Measurements from ENCODE around the gene MYO7B.

- TF ChIP-seq ZNF70 (CRISPR knock-in tag; IDR thresholded peaks at IDR 0.05) (no peak), ZC3H10 (CRISPR knock-in tag; IDR thresholded peaks at IDR 0.05) (no peak), ZNF8 (CRISPR knock-in tag; IDR thresholded peaks at IDR 0.05) (no peak), CREB5 (CRISPR knock-in tag; IDR thresholded peaks at IDR 0.05; ENCODE audit: low read depth) (no peak)
- TF ChIP-seq, protein P1, sequence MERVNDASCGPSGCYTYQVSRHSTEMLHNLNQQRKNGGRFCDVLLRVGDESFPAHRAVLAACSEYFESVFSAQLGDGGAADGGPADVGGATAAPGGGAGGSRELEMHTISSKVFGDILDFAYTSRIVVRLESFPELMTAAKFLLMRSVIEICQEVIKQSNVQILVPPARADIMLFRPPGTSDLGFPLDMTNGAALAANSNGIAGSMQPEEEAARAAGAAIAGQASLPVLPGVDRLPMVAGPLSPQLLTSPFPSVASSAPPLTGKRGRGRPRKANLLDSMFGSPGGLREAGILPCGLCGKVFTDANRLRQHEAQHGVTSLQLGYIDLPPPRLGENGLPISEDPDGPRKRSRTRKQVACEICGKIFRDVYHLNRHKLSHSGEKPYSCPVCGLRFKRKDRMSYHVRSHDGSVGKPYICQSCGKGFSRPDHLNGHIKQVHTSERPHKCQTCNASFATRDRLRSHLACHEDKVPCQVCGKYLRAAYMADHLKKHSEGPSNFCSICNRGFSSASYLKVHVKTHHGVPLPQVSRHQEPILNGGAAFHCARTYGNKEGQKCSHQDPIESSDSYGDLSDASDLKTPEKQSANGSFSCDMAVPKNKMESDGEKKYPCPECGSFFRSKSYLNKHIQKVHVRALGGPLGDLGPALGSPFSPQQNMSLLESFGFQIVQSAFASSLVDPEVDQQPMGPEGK (CRISPR knock-in tag; IDR thresholded peaks at IDR 0.05; ENCODE audit: borderline replicate concordance), result no peak
These were observed 80.2 kb downstream of the MYO7B start for GRCh38 chr2:127615511-127616166.

Measured in SK-N-SH treated with all-trans-retinoic acid at 6 μM for 48 hours (cell line).